GM18907 (cell line): ENCODE data around the gene RIN1.

Experiments
- ATAC-seq: cut with Tn5 transposase; IDR thresholded peaks from one replicate; pipeline ENCODE4 v1.9.1; 2021; ENCODE audit warnings: mild to moderate bottlenecking, moderate library complexity; ENCODE audit not compliant: unreplicated experiment

The RIN1 gene

GRCh38 chr11:66335531-66336233 is 552 bp downstream of the RIN1 start:
- ATAC-seq: no peak

- no peak for ATAC-seq
Measured at GRCh38 chr11:66334605-66335442, 1.4 kb downstream of the RIN1 start.

- ATAC-seq: no peak
Measured at GRCh38 chr11:66333896-66334604, 2.2 kb downstream of the RIN1 start.

- ATAC-seq: no peak
Measured at GRCh38 chr11:66333220-66333877, 2.9 kb downstream of the RIN1 start.

GRCh38 chr11:66332371-66333219 is 3.6 kb downstream of the RIN1 start:
- no peak for ATAC-seq

- no peak for ATAC-seq
Measured at GRCh38 chr11:66331542-66332370, 4.5 kb downstream of the RIN1 start.

GRCh38 chr11:66330931-66331330 is 5.3 kb downstream of the RIN1 start:
- ATAC-seq: no peak

GRCh38 chr11:66329165-66329673 is 7.0 kb downstream of the RIN1 start:
- no peak for ATAC-seq

GRCh38 chr11:66328302-66329144 is 7.7 kb downstream of the RIN1 start:
- peak; percentile 58 for ATAC-seq

- peak; percentile 12 for ATAC-seq
Measured at GRCh38 chr11:66328031-66328301, 8.3 kb downstream of the RIN1 start.

GRCh38 chr11:66327171-66328030 is 8.8 kb downstream of the RIN1 start:
- no peak for ATAC-seq

GRCh38 chr11:66326261-66327111 is 9.7 kb downstream of the RIN1 start:
- no peak for ATAC-seq

GRCh38 chr11:66325263-66325671 is 11.0 kb downstream of the RIN1 start:
- no peak for ATAC-seq

GRCh38 chr11:66324664-66325063 is 11.6 kb downstream of the RIN1 start:
- ATAC-seq: no peak

GRCh38 chr11:66323684-66324083 is 12.6 kb downstream of the RIN1 start:
- ATAC-seq: no peak

GRCh38 chr11:66322732-66323427 is 13.4 kb downstream of the RIN1 start:
- ATAC-seq: no peak
